Stimulated activated CD4-positive, alpha-beta T cell treated with anti-CD3 and anti-CD28 coated beads, Interleukin-4, amount 100 ng/mL, for 48 hours (primary cell): ENCODE measurements around the gene NUDT19.
"Not testable (repeated sequence)": the region's sequence is repeated elsewhere in the genome, so short reads cannot be mapped to it uniquely, and the experiment has no call there.

Experiments used
- DNase-seq, 2 donors: peaks; one replicate each; pipeline ENCODE4 v3.0.0-alpha.2; 2020; ENCODE audit warnings: low read depth in 2 of 2

NUDT19 gene

GRCh38 chr19:32708457-32708856 lies 16.8 kb downstream of the NUDT19 start:
- no peak for DNase-seq

GRCh38 chr19:32709032-32709431 lies 17.4 kb downstream of the NUDT19 start:
- no peak for DNase-seq

GRCh38 chr19:32711747-32712146 lies 20.1 kb downstream of the NUDT19 start:
- DNase-seq = no peak

GRCh38 chr19:32716203-32716602 lies 24.6 kb downstream of the NUDT19 start:
- not testable (repeated sequence) for DNase-seq

GRCh38 chr19:32717496-32717895 lies 25.9 kb downstream of the NUDT19 start:
- DNase-seq = no peak

- no peak for DNase-seq
Observed at GRCh38 chr19:32718286-32718685, 26.7 kb downstream of the NUDT19 start.

GRCh38 chr19:32719611-32720059 lies 28.0 kb downstream of the NUDT19 start, which contains the start of gene TDRD12:
TSS of gene TDRD12 (plus strand) at chr19:32719767. CDS start at chr19:32720073, 306 bp downstream.
- no peak for DNase-seq

GRCh38 chr19:32720216-32720935 lies 28.8 kb downstream of the NUDT19 start:
- DNase-seq = no peak

- no peak for DNase-seq
Observed at GRCh38 chr19:32720936-32721250, 29.3 kb downstream of the NUDT19 start.

- no peak for DNase-seq
Observed at GRCh38 chr19:32735936-32736335, 44.3 kb downstream of the NUDT19 start.

GRCh38 chr19:32743021-32743420 lies 51.4 kb downstream of the NUDT19 start:
- DNase-seq = no peak

- DNase-seq = no peak
Observed at GRCh38 chr19:32743447-32743846, 51.8 kb downstream of the NUDT19 start.

GRCh38 chr19:32744555-32745325 lies 53.1 kb downstream of the NUDT19 start:
- no peak for DNase-seq

GRCh38 chr19:32745594-32746251 lies 54.1 kb downstream of the NUDT19 start:
- not testable (repeated sequence) for DNase-seq

- not testable (repeated sequence) for DNase-seq
Observed at GRCh38 chr19:32746631-32747196, 55.1 kb downstream of the NUDT19 start.

- DNase-seq = no peak
Observed at GRCh38 chr19:32748497-32748896, 56.9 kb downstream of the NUDT19 start.

- no peak for DNase-seq
Observed at GRCh38 chr19:32748948-32749347, 57.3 kb downstream of the NUDT19 start.

GRCh38 chr19:32749361-32749760 lies 57.7 kb downstream of the NUDT19 start:
- DNase-seq = no peak

- DNase-seq = no peak
Observed at GRCh38 chr19:32750441-32751055, 58.9 kb downstream of the NUDT19 start.

- no peak for DNase-seq
Observed at GRCh38 chr19:32751066-32751465, 59.4 kb downstream of the NUDT19 start.

GRCh38 chr19:32757189-32757588 lies 65.6 kb downstream of the NUDT19 start:
- no peak for DNase-seq
